Liver (tissue), 9 donors: ENCODE data around the gene CDC26. TPM values are rescaled to one million over a fixed set of nuclear protein-coding genes. Genes with fewer than 3 reads are reported as not detected.

Experiments used
- DNase-seq: peaks from one replicate; pipeline ENCODE4 v3.0.0-alpha.2; 2017; ENCODE audit warnings: low spot score
- H3K27ac ChIP-seq, 2 donors: one replicate each; pipeline ENCODE4 v1.7.0; 2013; ENCODE audit warnings: inconsistent platforms in 2 of 2, low read length in 2 of 2, control low read depth in 1 of 2, low read depth in 1 of 2, mild to moderate bottlenecking in 1 of 2
- H3K27me3 ChIP-seq, 4 donors: one replicate each; pipeline versions ENCODE4 v1.6.1 to v1.7.0; 2013; ENCODE audit warnings: low read length in 3 of 4, inconsistent platforms in 1 of 4, mild to moderate bottlenecking in 1 of 4, moderate library complexity in 1 of 4; ENCODE audit not compliant: control insufficient read depth in 4 of 4, insufficient read depth in 4 of 4
- H3K36me3 ChIP-seq, 4 donors: one replicate each; pipeline versions ENCODE4 v1.6.1 to v1.7.0; 2013; ENCODE audit warnings: low read length in 3 of 4, mild to moderate bottlenecking in 3 of 4, low read depth in 1 of 4, moderate library complexity in 1 of 4; ENCODE audit not compliant: control insufficient read depth in 4 of 4, insufficient read depth in 3 of 4
- H3K4me1 ChIP-seq, 4 donors: one replicate each; pipeline versions ENCODE4 v1.6.1 to v1.7.0; 2013; ENCODE audit warnings: low read length in 3 of 4, mild to moderate bottlenecking in 3 of 4, moderate library complexity in 1 of 4; ENCODE audit not compliant: control insufficient read depth in 4 of 4, insufficient read depth in 4 of 4
- H3K4me3 ChIP-seq, 3 donors: one replicate each; pipeline versions ENCODE4 v1.6.1 to v1.7.0; 2013; ENCODE audit warnings: low read length in 3 of 3, control low read depth in 1 of 3, low read depth in 1 of 3, mild to moderate bottlenecking in 1 of 3
- H3K9ac ChIP-seq, 2 donors: one replicate each; pipeline ENCODE4 v1.7.0; 2013; ENCODE audit warnings: low read length in 2 of 2, mild to moderate bottlenecking in 2 of 2, moderate library complexity in 2 of 2, control low read depth in 1 of 2, low read depth in 1 of 2
- H3K9me3 ChIP-seq, 4 donors: one replicate each; pipeline versions ENCODE4 v1.6.1 to v1.7.0; 2013; ENCODE audit warnings: low read length in 3 of 4; ENCODE audit not compliant: control insufficient read depth in 4 of 4
- EGR1 ChIP-seq, 2 donors: IDR thresholded peaks; 2 replicates each; pipeline ENCODE4 v1.6.1; 2016 to 2018; ENCODE audit warnings: antibody characterized with exemption in 2 of 2, low read depth in 2 of 2
- FOXA1 ChIP-seq: IDR thresholded peaks from 2 replicates; pipeline ENCODE4 v1.6.1; 2016; ENCODE audit warnings: antibody characterized with exemption
- FOXA2 ChIP-seq: IDR thresholded peaks from 2 replicates; pipeline ENCODE4 v1.6.1; 2016; ENCODE audit warnings: antibody characterized with exemption
- HNF4G ChIP-seq: IDR thresholded peaks from 2 replicates; pipeline ENCODE4 v1.6.1; 2016; ENCODE audit warnings: antibody characterized with exemption
- JUND ChIP-seq, 2 donors: IDR thresholded peaks; 2 replicates each; pipeline ENCODE4 v1.6.1; 2016; ENCODE audit warnings: antibody characterized with exemption in 2 of 2
- RAD21 ChIP-seq, 2 donors: IDR thresholded peaks; 2 replicates each; pipeline ENCODE4 v1.6.1; 2016; ENCODE audit warnings: antibody characterized with exemption in 2 of 2, mild to moderate bottlenecking in 2 of 2
- RXRA ChIP-seq, 2 donors: IDR thresholded peaks; 2 replicates each; pipeline ENCODE4 v1.6.1; 2017 to 2018; ENCODE audit warnings: antibody characterized with exemption in 2 of 2, mild to moderate bottlenecking in 1 of 2
- SP1 ChIP-seq: IDR thresholded peaks from 2 replicates; pipeline ENCODE4 v1.6.1; 2018; ENCODE audit warnings: antibody characterized with exemption, mild to moderate bottlenecking
- TAF1 ChIP-seq: conservative IDR thresholded peaks from 2 replicates; pipeline ENCODE4 v1.6.1; 2016; ENCODE audit warnings: antibody characterized with exemption, mild to moderate bottlenecking
- YY1 ChIP-seq: IDR thresholded peaks from 2 replicates; pipeline ENCODE4 v1.6.1; 2016; ENCODE audit warnings: antibody characterized with exemption, mild to moderate bottlenecking
- WGBS: extraction: QIAGEN DNeasy Blood & Tissue Kit; methylation state at CpG from one replicate; pipeline ENCODE4 v1.1.7; 2013; 5-methylcytosine and 5-hydroxymethylcytosine counted together
- polyA plus RNA-seq, 2 donors: library from polyadenylated mRNA; stranded (reverse) in 1 of 2; unstranded in 1 of 2; fragments of 200-250 nt in 1 of 2; fragments of >200 nt in 1 of 2; fragmentation: Nextera tagmentation in 1 of 2; extraction: Ambion mirVana in 1 of 2; gene quantifications; one replicate each; pipeline versions ENCODE4 v1.2.1 to v1.2.3, GENCODE V29; 2013 to 2015
- total RNA-seq, 2 donors: library from RNA; depleted of rRNA; stranded (reverse); fragments of >200 nt; gene quantifications; one replicate each; pipeline ENCODE4 v1.2.3, GENCODE V29; 2014
- TF ChIP-seq, protein P1 (sequence below): IDR thresholded peaks from 2 replicates; pipeline ENCODE4 v1.6.1; 2016; ENCODE audit warnings: antibody characterized with exemption, mild to moderate bottlenecking
- TF ChIP-seq, protein P2 (sequence below): fragments of 150-350 bp; IDR thresholded peaks from 2 replicates; pipeline ENCODE4 v1.5.1; 2017; ENCODE audit warnings: improper control_type of control experiment, low read depth, low read length; ENCODE audit not compliant: missing input control
- TF ChIP-seq, protein P3 (sequence below): IDR thresholded peaks from 2 replicates; pipeline ENCODE4 v1.6.1; 2016; ENCODE audit warnings: antibody characterized with exemption
- TF ChIP-seq, protein P4 (sequence below): IDR thresholded peaks from 2 replicates; pipeline ENCODE4 v1.6.1; 2016; ENCODE audit warnings: antibody characterized with exemption
- TF ChIP-seq, protein P5 (sequence below): IDR thresholded peaks from 2 replicates; pipeline ENCODE4 v1.6.1; 2016; ENCODE audit warnings: antibody characterized with exemption
- donor health status: healthy.
- donor health status: healthy.
- donor health status: healthy.
- donor health status: healthy.
- donor health status: healthy.

Gene CDC26
- total and polyA plus RNA-seq, 4 donors, result 12.5 to 38.9 (median 21.3) TPM

DNA sequence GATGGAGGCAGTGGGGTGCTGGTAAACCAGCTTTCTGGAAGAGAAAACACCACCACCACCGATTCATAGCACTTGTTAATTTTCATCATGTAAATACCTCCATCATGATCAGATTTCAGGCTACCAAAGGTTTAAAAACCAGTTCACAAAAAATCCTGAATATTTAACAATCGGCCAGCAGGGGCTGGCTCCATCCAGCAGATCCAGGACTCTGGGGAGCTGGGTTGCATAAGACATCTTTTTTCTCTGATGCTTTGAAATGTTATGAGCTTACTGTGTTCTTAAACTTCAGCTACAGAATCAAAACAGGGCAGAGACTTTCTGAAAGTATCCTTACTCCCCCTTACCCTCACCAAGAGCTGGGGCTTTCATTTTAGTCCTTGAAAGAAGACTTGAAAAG is 42.4 kb upstream of the CDC26 start:
- no peak overlapping the region for H3K27ac ChIP-seq
- no peak overlapping the region for H3K4me3 ChIP-seq
- DNase-seq, result no peak
- H3K27me3 ChIP-seq, result no peaks in the 10 kb centered on the region
- H3K9me3 ChIP-seq, result no peaks in the 10 kb centered on the region
- 66% methylated on average over 2 of the region's 2 CpGs for WGBS
- H3K36me3 ChIP-seq, result peaks cover 0 to 7% (median 2%) of the 10 kb centered on the region in 4 donors
- TF ChIP-seq FOXA2, result no peak
- no peak for TF ChIP-seq SP1
- TF ChIP-seq, protein P1, sequence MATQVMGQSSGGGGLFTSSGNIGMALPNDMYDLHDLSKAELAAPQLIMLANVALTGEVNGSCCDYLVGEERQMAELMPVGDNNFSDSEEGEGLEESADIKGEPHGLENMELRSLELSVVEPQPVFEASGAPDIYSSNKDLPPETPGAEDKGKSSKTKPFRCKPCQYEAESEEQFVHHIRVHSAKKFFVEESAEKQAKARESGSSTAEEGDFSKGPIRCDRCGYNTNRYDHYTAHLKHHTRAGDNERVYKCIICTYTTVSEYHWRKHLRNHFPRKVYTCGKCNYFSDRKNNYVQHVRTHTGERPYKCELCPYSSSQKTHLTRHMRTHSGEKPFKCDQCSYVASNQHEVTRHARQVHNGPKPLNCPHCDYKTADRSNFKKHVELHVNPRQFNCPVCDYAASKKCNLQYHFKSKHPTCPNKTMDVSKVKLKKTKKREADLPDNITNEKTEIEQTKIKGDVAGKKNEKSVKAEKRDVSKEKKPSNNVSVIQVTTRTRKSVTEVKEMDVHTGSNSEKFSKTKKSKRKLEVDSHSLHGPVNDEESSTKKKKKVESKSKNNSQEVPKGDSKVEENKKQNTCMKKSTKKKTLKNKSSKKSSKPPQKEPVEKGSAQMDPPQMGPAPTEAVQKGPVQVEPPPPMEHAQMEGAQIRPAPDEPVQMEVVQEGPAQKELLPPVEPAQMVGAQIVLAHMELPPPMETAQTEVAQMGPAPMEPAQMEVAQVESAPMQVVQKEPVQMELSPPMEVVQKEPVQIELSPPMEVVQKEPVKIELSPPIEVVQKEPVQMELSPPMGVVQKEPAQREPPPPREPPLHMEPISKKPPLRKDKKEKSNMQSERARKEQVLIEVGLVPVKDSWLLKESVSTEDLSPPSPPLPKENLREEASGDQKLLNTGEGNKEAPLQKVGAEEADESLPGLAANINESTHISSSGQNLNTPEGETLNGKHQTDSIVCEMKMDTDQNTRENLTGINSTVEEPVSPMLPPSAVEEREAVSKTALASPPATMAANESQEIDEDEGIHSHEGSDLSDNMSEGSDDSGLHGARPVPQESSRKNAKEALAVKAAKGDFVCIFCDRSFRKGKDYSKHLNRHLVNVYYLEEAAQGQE, result no peak
- peak in 1 of 2 donors; percentile 47 for TF ChIP-seq RAD21 (IDR thresholded peaks at IDR 0.05)
- TF ChIP-seq HNF4G, result no peak
- no peak for TF ChIP-seq JUND (IDR thresholded peaks at IDR 0.05)
- TF ChIP-seq TAF1, result no peak
- TF ChIP-seq, protein P2, sequence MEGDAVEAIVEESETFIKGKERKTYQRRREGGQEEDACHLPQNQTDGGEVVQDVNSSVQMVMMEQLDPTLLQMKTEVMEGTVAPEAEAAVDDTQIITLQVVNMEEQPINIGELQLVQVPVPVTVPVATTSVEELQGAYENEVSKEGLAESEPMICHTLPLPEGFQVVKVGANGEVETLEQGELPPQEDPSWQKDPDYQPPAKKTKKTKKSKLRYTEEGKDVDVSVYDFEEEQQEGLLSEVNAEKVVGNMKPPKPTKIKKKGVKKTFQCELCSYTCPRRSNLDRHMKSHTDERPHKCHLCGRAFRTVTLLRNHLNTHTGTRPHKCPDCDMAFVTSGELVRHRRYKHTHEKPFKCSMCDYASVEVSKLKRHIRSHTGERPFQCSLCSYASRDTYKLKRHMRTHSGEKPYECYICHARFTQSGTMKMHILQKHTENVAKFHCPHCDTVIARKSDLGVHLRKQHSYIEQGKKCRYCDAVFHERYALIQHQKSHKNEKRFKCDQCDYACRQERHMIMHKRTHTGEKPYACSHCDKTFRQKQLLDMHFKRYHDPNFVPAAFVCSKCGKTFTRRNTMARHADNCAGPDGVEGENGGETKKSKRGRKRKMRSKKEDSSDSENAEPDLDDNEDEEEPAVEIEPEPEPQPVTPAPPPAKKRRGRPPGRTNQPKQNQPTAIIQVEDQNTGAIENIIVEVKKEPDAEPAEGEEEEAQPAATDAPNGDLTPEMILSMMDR, result peak; percentile 6
- H3K4me1 ChIP-seq, result no peaks in the 10 kb centered on the region
- no peak overlapping the region for H3K9ac ChIP-seq

DNA sequence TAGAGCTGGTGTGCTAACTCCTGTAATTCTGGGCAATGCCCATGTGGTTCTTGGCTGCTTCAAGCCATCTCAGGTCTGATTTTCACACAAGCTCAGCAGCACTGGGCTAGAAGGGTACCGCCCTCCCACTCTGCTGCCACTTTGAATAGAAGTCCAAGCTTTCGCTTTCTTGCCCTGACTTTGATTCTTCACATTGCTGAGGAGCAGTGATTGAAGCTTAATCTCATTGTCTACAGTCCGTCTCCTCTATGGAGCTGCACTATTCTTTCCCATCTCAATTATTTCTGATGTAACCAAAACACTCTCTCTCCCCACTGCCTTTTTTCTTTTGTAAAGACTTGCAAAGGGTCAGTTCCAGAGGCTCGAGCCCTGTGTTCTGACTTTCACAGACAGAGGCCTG is 40.7 kb upstream of the CDC26 start:
- Histone ChIP-seq H3K4me3 (no peak overlapping the region), H3K4me1 (no peaks in the 10 kb centered on the region), H3K9ac (no peak overlapping the region), H3K9me3 (no peaks in the 10 kb centered on the region), H3K36me3 (peaks cover 0 to 7% (median 2%) of the 10 kb centered on the region in 4 donors), H3K27me3 (no peaks in the 10 kb centered on the region), H3K27ac (no peak overlapping the region)
- WGBS, result 94% methylated on average over 4 of the region's 4 CpGs
- DNase-seq, result no peak
- TF ChIP-seq FOXA2 (no peak), EGR1 (IDR thresholded peaks at IDR 0.05; ENCODE audit: low read depth in 2 of 2) (no peak), HNF4G (no peak), RXRA (IDR thresholded peaks at IDR 0.05) (no peak), FOXA1 (no peak), TAF1 (no peak), YY1 (no peak), SP1 (no peak)
- TF ChIP-seq, protein P3, sequence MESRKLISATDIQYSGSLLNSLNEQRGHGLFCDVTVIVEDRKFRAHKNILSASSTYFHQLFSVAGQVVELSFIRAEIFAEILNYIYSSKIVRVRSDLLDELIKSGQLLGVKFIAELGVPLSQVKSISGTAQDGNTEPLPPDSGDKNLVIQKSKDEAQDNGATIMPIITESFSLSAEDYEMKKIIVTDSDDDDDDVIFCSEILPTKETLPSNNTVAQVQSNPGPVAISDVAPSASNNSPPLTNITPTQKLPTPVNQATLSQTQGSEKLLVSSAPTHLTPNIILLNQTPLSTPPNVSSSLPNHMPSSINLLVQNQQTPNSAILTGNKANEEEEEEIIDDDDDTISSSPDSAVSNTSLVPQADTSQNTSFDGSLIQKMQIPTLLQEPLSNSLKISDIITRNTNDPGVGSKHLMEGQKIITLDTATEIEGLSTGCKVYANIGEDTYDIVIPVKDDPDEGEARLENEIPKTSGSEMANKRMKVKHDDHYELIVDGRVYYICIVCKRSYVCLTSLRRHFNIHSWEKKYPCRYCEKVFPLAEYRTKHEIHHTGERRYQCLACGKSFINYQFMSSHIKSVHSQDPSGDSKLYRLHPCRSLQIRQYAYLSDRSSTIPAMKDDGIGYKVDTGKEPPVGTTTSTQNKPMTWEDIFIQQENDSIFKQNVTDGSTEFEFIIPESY, result no peak
- TF ChIP-seq, protein P4, sequence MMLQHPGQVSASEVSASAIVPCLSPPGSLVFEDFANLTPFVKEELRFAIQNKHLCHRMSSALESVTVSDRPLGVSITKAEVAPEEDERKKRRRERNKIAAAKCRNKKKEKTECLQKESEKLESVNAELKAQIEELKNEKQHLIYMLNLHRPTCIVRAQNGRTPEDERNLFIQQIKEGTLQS, result no peak
- TF ChIP-seq, protein P5, sequence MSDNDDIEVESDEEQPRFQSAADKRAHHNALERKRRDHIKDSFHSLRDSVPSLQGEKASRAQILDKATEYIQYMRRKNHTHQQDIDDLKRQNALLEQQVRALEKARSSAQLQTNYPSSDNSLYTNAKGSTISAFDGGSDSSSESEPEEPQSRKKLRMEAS, result no peak
- TF ChIP-seq, protein P1, result no peak
- TF ChIP-seq, protein P2, result no peak
